Hematopoietic multipotent progenitor cell treated with erythropoietin and hydrocortisone succinate and interleukin-3 and kit ligand, for 17 days (in vitro differentiated cells): ENCODE measurements around the gene MAP3K5.
"Not testable (repeated sequence)": the region's sequence is repeated elsewhere in the genome, so short reads cannot be mapped to it uniquely, and the experiment has no call there.

ENCODE experiments used
- DNase-seq: peaks from one replicate; pipeline ENCODE4 v3.0.0-alpha.2; 2015; ENCODE audit warnings: low spot score

MAP3K5 gene

DNA sequence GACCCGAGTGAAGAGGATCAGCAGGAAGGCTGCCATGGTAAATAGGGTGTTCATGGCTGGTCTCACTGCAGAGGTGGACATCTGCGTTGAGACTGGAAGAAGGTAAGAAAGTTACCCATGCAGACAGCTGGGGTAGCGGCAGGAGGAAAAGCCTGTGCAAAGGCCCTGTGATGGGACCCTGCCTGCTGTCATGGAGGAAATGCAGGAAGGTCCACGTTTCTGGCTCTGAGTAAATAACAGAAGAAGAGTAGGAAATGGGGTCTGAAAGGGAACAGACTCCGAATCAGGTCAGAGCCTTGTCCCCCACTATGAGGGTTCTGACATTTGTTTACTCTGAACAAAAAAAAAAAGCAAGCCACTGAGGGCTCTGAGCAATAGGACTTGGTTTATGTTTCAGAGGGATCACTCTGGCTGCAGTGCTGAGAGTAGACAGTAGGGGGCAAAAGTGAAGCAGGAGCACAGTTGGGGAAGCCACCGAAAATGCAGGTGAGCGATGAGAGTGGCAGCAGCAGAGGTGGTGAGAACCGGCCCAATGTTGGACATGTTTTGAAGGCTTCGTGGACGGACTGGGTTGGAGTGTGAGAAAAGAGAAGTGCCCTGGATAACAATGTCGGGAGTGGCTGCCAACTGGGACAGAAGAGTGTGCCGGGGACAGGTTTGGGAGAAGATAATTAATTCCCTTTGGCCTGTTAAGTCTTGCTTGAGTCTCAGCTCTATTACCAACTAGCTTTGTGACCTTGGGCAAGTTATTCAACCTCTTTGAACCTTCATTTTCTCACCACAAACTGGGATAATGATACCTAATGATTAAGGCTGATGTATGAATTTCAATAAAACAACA lies 184.1 kb downstream of the MAP3K5 start:
- peak; percentile 79 for DNase-seq

DNA sequence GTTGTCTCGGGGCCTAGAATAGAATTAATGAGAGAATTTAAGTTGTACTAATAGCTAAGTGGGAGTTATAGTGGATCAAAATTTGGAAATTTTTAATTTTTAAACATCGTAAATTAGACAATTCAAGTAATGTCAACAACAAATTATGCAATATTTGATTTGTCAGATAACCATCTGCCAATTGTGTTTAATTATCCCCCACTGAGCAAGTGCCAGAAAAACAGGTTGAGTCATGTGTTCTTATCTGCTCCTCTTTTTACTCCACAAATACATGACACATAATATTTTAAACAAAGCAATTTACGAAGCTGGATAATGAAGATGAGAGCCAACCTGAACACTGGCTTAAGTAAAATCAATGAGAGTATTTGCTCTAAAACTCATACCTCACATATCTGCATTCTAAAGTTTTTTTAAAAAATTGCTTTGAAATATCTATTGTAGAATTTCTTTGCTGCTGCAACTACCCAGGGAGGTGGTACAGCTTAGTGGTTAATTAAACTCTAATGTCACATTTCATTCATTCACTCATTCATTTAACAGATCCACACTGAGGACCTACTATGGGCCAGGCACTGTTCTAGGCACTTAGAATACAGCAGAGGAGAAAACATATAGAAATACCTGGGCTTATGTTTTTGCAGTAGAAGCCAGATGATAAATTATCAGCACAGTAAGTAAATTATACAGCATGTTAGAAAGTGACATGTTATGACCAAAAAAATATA lies 184.9 kb downstream of the MAP3K5 start:
- DNase-seq, result peak; percentile 15

DNA sequence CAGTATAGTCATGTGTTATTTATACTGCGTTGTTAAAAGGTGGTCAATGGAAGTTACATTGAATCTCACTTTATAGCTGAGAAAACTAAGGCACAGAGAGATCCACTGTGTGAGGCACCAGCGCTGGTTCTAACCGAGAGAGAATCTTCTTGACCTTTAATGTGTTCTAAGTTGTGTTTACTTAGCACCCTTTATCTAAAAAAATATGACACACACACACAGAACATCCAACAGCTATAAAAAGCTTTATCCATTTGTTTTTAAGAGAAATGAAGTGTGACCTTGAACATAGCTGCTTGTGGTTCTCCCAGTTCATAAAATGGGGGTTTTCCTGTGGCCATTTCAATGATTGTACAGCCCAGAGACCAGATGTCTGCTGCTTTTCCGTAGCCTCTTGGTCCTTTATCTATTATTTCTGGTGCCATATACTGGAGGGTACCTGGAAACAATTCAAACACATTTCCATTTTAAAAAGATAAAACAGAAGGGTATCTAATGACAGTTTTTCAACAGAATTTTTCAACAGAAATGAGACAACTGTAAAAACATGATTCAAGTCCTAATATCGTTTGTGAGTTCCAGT lies 187.3 kb downstream of the MAP3K5 start:
- no peak for DNase-seq

DNA sequence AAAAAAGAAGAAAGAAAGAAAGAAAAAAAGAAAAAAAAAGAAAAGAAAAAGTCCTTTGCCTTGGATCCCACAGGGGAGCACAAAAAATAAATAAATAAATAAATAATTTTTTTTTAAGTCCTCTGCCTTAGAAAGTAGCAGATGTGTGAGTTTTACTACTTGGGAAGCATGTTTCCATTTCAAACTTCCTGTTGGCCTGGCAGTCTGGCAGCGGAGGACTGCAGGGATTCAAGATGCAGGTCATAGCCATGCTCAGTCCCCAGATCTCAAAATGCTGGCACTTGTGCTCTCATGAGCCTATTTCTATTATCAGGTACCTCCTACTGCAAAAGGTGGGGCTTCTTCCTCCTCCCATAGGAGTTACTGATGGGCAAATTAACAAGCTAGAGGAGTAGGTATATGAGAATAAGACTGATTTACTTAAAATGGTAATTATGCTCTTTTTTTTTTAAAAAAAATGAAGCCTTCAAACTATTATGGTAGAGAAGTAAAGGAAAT lies 187.9 kb downstream of the MAP3K5 start:
- no peak for DNase-seq

DNA sequence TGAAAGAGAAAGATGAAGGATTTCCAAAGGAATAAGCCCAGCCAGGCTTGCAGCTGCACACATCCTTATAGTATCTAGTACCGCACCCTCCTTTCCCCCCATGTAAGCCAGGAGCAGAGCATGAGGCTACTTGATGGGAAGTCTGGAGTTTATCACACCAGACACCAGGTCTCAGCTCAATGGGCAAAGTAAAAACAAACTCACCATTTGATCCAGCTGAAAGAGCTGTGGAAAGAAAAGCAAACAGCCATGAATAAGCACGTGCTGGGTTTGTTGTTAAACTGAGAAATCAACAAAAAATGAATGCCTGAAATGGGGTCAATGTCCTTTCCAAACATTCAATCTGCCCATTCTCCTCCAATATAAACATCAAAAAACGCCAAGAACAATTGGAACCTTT lies 191.5 kb downstream of the MAP3K5 start:
- no peak for DNase-seq

DNA sequence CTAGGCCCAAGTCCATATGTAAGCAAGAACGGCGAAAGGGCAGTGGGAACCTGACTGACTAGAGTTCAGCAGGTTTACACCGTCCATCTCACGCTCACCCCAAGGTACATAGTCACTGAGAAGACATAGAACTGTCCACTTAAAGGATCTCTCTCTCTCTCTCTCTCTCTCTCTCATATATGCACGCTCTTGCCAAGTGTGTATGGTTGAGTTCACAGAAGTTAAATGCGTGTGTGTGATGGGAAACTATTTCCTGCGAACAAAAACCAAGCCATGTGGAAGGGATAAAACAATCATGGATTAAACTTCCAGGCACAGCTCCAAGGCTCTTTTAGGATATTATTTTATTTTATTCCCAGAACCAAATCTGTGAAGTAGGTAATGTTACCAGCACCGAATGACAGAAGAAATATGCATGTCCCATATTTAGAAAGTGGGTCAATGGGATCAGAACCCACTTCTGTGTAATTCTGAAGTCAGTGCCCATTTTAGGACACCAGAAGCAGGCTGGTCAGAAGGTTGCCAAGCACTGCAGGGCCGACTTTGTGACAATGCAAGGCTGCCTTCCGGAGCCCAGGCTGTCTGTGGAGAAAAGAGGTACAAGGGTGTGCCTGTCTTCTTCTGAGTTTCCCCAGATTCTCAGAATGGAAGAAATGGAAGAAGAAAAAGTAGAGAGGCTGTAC lies 192.8 kb downstream of the MAP3K5 start:
- no peak for DNase-seq

DNA sequence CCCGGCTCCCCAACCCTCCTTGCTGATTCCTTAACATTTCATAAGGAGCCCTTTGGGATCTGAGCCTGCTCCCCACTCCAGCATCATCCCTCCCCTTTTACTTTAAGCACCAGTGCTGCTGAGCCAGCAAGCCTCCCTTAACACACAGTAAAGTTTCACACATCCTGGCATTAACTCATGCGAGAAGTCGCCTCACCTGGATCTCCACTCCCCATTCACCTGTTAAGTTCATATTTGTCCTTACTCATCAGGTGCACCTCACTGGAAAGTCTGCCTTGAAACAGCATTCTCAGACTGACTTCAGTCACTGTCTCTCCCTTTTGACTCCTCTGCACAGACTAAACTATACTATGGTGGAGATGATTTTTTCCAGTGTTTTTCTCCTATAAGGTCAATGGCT lies 194.2 kb downstream of the MAP3K5 start:
- no peak for DNase-seq

DNA sequence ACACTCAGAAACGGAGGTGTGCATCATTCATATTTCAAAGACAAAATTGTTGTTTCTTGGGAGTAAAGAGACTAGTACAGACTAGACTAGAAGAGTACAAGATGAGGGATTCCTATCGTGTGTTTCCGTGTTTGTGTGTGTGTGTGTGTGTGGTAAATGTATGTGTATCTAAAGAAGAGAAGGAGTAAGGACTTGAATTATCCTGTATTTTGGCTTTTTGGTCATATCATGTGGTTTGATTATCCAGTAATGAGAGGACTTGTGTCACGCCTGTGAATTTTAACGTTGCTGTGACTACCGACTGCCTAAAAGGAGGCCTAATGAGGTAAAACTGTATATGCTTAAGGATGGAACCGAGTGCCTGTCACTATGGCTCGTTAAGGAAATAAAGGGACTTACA lies 197.6 kb downstream of the MAP3K5 start:
- DNase-seq, result no peak

DNA sequence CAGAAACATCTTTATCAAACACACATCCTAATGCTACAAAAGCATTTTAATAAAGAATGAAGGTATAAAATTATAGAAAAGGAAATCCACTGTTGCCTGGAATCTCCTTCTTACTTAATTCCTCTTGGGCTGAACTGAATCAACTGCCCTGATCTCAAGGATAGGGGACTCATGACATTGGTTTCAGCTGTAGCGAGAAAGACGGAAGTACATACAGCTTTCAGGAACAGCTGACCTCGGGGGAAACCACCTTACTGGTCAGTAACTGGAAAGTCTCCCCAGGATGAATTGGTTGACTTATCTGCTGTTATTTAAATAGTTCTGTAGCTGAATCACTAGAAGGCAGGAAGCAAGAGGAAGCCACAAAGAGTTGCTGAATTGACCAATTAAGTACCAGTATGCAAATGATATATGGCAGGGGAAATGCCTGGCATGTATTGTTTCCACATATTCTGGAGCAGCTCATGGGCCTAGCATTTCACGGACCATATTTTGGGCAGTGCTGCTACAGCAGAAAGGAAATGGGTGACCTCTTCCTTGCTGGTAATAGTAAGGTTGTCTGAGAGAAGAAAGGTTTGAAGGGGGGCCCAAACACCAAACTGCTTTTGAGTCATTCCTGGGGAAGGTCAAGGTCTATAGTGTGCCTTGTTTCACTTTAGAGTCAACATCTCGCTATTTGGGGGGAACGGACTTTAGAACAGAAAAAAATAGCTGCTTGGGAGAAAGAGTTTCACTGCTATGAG lies 198.4 kb downstream of the MAP3K5 start:
- DNase-seq, result no peak

DNA sequence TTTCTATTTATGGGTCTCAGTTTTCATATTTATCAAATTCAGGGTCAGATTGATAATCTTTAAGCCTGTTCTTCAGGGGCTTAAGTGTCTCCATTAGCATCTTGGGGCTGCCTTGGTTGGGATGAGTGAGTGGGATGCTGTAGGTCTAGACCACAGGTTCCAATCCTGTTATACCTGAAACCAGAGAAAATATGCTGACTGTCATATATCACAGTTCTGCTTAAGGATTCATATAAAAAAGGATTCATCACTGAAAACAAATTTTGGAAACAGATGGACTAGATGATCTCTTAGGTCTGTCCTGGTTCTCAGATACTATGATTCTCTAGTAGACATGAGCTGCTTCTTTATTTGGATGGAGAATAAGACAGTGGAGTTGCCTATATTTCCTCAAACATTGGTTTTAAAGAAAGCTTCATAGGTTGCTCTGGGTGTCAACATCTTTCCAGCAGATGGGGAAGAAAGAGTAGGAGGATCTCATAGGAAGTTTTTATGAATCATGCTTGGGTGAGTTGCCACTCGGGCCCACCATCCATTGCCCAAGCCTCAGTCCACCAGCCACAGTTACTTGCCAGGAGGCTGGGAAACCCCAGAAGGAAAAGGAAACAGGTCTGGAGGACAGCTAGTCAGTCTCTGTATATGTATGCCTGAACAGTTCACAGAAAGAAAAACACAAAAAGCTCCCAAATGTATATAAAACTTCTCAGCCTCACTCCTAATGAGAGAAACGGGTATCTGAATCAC lies 199.2 kb downstream of the MAP3K5 start:
- no peak for DNase-seq

DNA sequence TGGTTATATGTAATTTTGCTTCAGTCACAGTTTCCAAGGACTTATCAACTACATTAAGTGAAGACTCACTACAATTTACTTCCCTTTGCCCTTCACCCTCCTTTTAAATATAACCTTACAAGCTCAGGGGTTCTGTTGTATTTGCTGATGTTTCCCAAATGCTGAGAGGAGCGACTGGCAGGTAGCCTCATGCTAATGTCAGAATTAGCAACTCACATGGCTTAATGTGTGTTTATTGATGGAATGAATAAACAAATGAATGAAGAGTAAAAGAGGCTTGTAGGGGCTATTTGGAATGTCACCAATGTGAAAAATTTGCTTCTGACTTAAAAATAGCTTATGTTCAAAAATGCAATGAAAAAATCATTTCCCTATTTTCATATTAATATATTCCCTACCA lies 200.7 kb downstream of the MAP3K5 start:
- DNase-seq, result no peak

DNA sequence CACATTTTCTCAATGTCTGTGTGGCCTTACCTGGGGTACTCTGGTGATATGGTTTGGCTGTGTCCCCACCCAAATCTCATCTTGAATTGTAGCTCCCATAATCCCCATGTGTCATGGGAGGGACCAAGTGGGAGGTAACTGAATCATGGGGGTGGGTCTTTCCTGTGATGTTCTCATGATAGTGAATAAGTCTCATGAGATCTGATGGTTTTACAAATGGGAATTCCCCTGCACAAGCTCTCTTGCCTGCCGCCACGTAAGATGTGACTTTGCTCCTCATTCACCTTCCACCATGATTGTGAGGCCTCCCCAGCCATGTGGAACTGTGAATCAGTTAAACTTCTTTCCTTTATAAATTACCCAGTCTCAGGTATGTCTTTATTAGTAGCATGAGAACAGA lies 201.4 kb downstream of the MAP3K5 start:
- not testable (repeated sequence) for DNase-seq

DNA sequence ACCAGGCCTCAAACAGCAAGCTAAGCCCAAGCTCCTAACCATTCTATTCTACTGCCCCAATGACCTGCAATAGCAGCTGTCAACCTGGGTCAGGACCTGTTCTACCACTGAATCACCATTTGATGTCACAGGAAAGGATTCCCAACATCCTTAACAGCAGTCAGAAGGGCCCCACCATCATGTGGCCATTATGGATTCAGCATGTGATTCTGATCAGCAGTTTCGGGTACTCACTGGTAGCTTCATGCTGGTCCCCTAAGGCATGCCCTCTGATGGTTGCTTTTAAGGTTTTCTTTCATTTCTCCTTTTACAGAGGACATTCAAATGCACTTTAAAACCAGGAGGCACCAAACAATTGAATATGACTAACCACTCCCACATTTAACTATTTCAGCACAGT lies 204.8 kb downstream of the MAP3K5 start:
- DNase-seq, result no peak

DNA sequence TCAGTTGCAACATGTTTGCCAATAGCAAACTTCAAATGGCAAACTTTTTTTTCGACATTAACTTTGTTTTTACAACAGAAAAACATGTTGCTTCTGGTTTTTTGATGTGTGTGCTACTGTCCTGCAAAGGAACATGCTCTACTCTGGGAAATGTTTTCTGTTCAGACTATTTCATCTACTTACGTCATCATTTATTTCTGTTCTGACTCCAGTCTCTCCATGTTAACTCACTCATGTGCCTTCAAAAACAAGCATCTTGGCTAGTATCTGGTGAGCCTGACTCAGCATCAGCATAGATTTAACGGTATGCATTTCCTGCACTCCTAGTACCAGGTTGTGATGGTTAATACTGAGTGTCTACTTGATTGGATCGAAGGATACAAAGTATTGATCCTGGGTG lies 206.0 kb downstream of the MAP3K5 start:
- peak; percentile 68 for DNase-seq

DNA sequence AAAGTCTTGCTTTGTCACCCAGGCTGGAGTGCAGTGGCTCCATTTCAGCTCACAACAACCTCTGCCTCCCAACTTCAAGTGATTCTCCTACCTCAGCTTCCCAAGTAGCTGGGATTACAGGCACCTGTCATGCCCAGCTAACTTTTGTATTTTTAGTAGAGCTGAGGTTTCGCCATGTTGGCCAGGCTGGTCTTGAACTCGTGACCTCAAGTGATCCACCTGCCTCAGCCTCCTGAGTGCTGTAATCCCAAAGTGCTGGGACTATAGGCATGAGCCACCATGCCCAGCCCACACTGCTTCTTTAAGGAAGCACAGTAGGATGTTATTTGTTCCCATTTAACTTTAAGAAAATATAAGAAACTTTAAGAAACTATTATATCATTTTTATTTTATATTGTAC lies 206.8 kb downstream of the MAP3K5 start:
- not testable (repeated sequence) for DNase-seq

DNA sequence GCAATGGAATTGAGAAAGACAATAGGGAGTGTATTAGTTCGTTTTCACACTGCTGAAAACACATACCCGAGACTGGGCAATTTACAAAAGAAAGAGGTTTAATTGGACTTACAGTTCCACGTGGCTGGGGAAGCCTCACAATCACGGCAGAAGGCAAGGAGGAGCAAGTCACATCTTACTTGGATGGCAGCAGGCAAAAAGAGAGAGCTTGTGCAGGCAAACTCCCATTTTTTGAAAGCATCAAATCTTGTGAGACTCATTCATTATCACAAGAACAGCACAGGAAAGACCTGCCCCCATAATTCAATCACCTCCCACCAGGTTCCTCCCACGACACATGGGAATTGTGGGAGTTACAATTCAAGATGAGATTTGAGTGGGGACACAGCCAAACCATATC lies 208.0 kb downstream of the MAP3K5 start:
- not testable (repeated sequence) for DNase-seq

DNA sequence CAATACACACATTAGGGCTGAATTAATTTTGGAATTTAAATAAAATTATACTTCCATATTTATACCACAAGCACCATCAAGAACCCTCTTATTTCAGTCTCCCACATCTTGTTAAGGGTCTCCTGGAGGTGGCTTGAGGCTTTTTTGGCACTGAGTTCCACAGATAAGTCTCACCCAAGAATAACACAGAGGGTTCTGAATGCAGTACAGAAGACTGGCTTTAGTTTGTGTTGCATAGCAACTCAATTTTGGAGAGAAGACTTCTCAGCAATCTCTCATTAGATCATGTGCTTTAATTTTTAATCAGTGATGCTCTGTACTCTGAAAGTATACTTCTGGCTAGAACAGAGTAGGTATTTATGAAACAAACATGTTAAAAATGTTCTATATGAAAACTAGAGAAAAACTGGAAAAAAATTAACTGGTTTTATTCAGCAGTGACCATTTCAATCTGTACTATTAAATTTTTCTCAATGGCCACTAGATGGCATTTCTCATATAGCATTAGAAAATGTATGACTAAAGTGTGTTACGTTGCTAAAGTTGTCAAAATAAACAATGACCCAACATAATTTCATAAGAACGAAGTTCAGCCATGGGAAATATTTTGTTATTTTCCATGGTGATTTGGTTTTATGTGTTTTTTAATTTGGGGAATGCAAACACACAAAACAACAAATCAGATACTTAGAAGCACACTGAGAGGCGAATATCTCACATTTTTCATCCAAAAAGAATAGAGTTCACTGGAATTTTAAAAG lies 209.4 kb downstream of the MAP3K5 start:
- DNase-seq, result peak; percentile 67

DNA sequence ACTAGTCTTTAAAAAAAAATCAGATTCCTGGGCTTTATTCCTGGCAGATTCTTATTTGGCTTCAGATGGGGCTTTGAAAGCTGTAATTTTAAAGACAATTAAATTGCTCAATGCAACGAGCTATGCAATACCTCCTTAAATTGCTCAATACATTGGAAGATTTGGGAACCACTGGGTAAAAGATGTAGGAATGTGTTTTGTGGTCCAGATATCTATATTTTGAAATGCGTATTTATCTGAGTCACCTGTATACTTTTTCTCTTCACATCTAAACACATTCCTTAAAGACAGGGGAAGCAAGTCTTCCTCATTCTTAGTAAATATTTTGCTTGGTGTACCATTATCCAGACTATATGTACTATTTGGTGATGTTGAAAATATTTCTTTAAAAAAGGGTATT lies 212.5 kb downstream of the MAP3K5 start:
- DNase-seq, result no peak

DNA sequence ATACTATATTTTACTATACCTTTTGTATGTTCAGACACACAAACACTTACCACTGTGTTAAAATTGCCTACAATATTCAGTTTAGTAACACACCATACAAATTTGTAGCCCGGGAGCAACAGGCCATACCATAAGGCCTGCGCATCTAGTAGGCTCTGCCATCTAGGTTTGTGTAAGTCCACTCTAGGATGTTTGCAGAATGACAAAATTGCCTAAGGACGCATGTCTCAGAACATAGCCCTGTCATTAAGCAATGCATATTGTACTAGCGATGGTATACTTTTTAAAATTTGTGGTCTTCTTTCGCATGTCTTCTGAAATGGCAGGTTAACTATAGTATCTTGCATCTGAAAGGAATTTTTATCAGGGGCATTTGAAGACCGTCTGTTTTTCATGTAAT lies 215.5 kb downstream of the MAP3K5 start:
- no peak for DNase-seq

DNA sequence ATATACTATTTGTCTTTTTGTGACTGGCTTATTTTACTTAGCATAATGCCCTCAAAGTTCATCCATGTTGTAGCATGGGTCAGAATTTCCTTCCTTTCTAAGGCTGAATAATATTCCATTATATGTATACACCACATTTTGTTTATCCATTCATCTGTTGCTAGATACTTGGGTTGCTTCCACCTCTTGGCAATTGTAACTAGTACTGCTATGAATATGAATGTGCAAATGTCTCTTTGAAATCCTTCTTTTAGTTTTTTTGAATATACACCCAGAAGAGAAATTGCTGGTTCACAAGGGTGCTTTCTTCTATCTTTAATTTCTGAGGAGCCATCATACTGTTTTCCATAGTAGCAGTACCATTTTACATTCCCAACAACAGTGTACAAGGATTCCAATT lies 220.8 kb downstream of the MAP3K5 start:
- DNase-seq, result no peak
